ENCODE results near the gene PDE8A.

DNA sequence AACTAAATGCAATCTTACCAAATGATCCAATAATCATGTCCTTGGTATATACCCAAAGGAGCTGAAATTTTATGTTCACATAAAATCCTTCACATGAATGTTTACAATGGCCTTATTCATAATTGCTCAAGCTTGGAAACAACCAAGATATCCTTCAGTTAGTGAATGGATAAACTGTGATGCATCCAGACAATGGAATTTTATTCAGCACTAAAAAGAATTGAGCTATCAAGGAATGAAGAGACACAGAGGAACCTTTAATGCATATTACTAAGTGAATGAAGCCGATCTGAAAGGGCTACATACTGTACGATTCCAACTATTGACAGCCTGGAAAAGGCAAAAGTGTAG, 168.4 kb downstream of the PDE8A start:
- TF ChIP-seq EZH2 (IDR thresholded peaks at IDR 0.05; ENCODE audit: borderline replicate concordance, low read length), result no peak
- no peak for TF ChIP-seq CTCF (conservative IDR thresholded peaks at IDR 0.05 in 1 of 2, IDR thresholded peaks at IDR 0.05 in 1 of 2; ENCODE audit: extremely low read depth in 1 of 2, insufficient read depth in 1 of 2, low read depth in 1 of 2, low read length in 2 of 2)
